Measurements from ENCODE around the gene GIMD1. TPM values are rescaled to one million over a fixed set of nuclear protein-coding genes. Genes with fewer than 3 reads are reported as not detected.

GIMD1 gene
- total RNA-seq, 1 experiment from 2014 or later, result not detected

GRCh38 chr4:106370214-106370613, 1.6 kb upstream of the GIMD1 start:
- Histone ChIP-seq H3K18ac (ENCODE audit: insufficient read length, low read depth, low read length) (no peak overlapping the region), H3K23me2 (ENCODE audit: insufficient read length, low read depth, low read length, poor library complexity, severe bottlenecking) (no peaks in the 10 kb centered on the region), H3K4ac (ENCODE audit: low read depth, low read length) (no peak overlapping the region), H4K8ac (replicated peaks; ENCODE audit: insufficient read length, low read depth, low read length) (no peak overlapping the region), H3K4me2 (ENCODE audit: insufficient read depth, insufficient read length, low read length) (no peak overlapping the region), H3K4me1 (ENCODE audit: insufficient read depth, low read length) (no peaks in the 10 kb centered on the region), H3T11ph (ENCODE audit: low read length) (no peak overlapping the region), H2AFZ (ENCODE audit: low read length) (no peak overlapping the region), H2BK12ac (ENCODE audit: insufficient read length, low read depth, low read length) (no peak overlapping the region), H2BK20ac (ENCODE audit: low read depth, low read length, poor library complexity, severe bottlenecking) (no peak overlapping the region), H2BK5ac (ENCODE audit: insufficient read length, low read length) (no peak overlapping the region), H3K27me3 (ENCODE audit: insufficient read depth, low read length) (no peaks in the 10 kb centered on the region), H3K23ac (ENCODE audit: insufficient read length, low read depth, low read length) (no peak overlapping the region), H3K79me1 (ENCODE audit: insufficient read depth, low read depth, low read length, poor library complexity, severe bottlenecking) (no peaks in the 10 kb centered on the region), H4K5ac (ENCODE audit: insufficient read length, low read depth, low read length) (no peak overlapping the region), H4K20me1 (ENCODE audit: control insufficient read depth, insufficient read depth, insufficient read length) (no peaks in the 10 kb centered on the region), H2BK120ac (ENCODE audit: low read depth, low read length, poor library complexity, severe bottlenecking) (no peak overlapping the region), H4K91ac (ENCODE audit: insufficient read length, low read depth, low read length) (no peak overlapping the region), H3K27ac (ENCODE audit: insufficient read length, low read depth, low read length) (no peak overlapping the region), H3K79me2 (ENCODE audit: insufficient read depth, low read length) (no peaks in the 10 kb centered on the region), H3K9ac (ENCODE audit: extremely low read depth, insufficient read length, low read length) (no peak overlapping the region), H2BK15ac (ENCODE audit: low read depth, low read length) (no peak overlapping the region), H2AK5ac (ENCODE audit: insufficient read length, low read length) (no peak overlapping the region), H3K56ac (ENCODE audit: insufficient read length, low read depth, low read length) (no peak overlapping the region), H3K9me3 (ENCODE audit: control insufficient read depth, low read depth, low read length) (no peaks in the 10 kb centered on the region), H3K14ac (ENCODE audit: insufficient read depth, low read length) (no peak overlapping the region)
- H3K4me1 Mint-ChIP-seq, result peaks cover 0 to 2% of the 10 kb centered on the region in 2 experiments; a peak in 1 of 4 replicates
- H3K36me3 Mint-ChIP-seq (ENCODE audit: insufficient read depth in 1 of 3, low read depth in 3 of 3), result no peaks in the 10 kb centered on the region
- H3K27me3 Mint-ChIP-seq (ENCODE audit: low read depth), result no peaks in the 10 kb centered on the region
- TF ChIP-seq, protein P1, sequence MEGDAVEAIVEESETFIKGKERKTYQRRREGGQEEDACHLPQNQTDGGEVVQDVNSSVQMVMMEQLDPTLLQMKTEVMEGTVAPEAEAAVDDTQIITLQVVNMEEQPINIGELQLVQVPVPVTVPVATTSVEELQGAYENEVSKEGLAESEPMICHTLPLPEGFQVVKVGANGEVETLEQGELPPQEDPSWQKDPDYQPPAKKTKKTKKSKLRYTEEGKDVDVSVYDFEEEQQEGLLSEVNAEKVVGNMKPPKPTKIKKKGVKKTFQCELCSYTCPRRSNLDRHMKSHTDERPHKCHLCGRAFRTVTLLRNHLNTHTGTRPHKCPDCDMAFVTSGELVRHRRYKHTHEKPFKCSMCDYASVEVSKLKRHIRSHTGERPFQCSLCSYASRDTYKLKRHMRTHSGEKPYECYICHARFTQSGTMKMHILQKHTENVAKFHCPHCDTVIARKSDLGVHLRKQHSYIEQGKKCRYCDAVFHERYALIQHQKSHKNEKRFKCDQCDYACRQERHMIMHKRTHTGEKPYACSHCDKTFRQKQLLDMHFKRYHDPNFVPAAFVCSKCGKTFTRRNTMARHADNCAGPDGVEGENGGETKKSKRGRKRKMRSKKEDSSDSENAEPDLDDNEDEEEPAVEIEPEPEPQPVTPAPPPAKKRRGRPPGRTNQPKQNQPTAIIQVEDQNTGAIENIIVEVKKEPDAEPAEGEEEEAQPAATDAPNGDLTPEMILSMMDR (conservative IDR thresholded peaks at IDR 0.05), result no peak
- no peaks in the 10 kb centered on the region for H3K9me3 Mint-ChIP-seq
- no CpG with 5 or more reads among the region's 2 CpGs for WGBS (ENCODE audit: extremely low coverage, insufficient read length, low lambda C conversion rate)
- DNase-seq, result no peak
- H3K27ac Mint-ChIP-seq, result no peak overlapping the region; a peak in 1 of 7 replicates
- H3K4me3 Mint-ChIP-seq, result no peak overlapping the region
